ENCODE measurements around the gene MYO15B. TPM values are rescaled to one million over a fixed set of nuclear protein-coding genes. Genes with fewer than 3 reads are reported as not detected.

Gene MYO15B
- total and polyA plus RNA-seq, 4 experiments from 2014 or later, result 0.89 to 83.7 (median 75.1) TPM; not detected in 1

- no peak overlapping the region for H3K27ac Mint-ChIP-seq
- H3K36me3 ChIP-seq (ENCODE audit: insufficient read depth, low read length), result no peaks in the 10 kb centered on the region
- POLR2A ChIA-PET (ENCODE audit: partially characterized antibody), result no interaction called here
Measured at GRCh38 chr17:75623386-75623785, 35.8 kb downstream of the MYO15B start.

GRCh38 chr17:75624021-75624420 is 36.4 kb downstream of the MYO15B start:
- H3K27me3 ChIP-seq (ENCODE audit: insufficient read depth, low read length), result no peaks in the 10 kb centered on the region
- H3K4me1 Mint-ChIP-seq, result no peaks in the 10 kb centered on the region
- intact Hi-C loops (cut with micrococcal nuclease), result no loop called here
- peak overlapping the region in 1 of 7 donors; percentile 75 for H3K27ac Mint-ChIP-seq
- H3K27me3 Mint-ChIP-seq, result no peaks in the 10 kb centered on the region
- CTCF ChIA-PET (ENCODE audit: partially characterized antibody), result interaction anchor here (1.0 to 14.0 kb wide), 2 partner anchors 9 to 126 kb away, joined by 4 to 326 read pairs; partner anchors contain the start of gene SMIM5
- H3K9me3 Mint-ChIP-seq, result no peaks in the 10 kb centered on the region
- no peaks in the 10 kb centered on the region for H3K36me3 ChIP-seq (ENCODE audit: insufficient read depth, low read length)
- no peaks in the 10 kb centered on the region for H3K4me1 ChIP-seq (ENCODE audit: insufficient read depth, low read length)
- no peaks in the 10 kb centered on the region for H3K9me3 ChIP-seq (ENCODE audit: control insufficient read depth in 1 of 2, low read length in 2 of 2)
- POLR2A ChIA-PET (ENCODE audit: partially characterized antibody), result interaction anchor here (0.5 to 0.9 kb wide), 2 partner anchors 9 to 41 kb away, joined by 3 to 4 read pairs; partner anchors contain the start of gene SMIM5
- H3K4me3 ChIP-seq (ENCODE audit: low read length in 2 of 2), result no peak overlapping the region
- no peaks in the 10 kb centered on the region for H3K36me3 Mint-ChIP-seq
- H3K27ac ChIP-seq (ENCODE audit: low read depth, low read length), result no peak overlapping the region
- DNase-seq, result no peak
- H3K4me3 Mint-ChIP-seq, result no peak overlapping the region

More at GRCh38 chr17:75623386-75623785, 35.8 kb downstream of the MYO15B start:
- Histone ChIP-seq H3K27me3 (ENCODE audit: insufficient read depth, low read length) (no peaks in the 10 kb centered on the region), H3K4me1 (ENCODE audit: insufficient read depth, low read length) (no peaks in the 10 kb centered on the region), H3K9me3 (ENCODE audit: control insufficient read depth in 1 of 2, low read length in 2 of 2) (no peaks in the 10 kb centered on the region), H3K27ac (ENCODE audit: low read depth, low read length) (no peak overlapping the region), H3K4me3 (ENCODE audit: low read length in 2 of 2) (no peak overlapping the region)
- no peak for DNase-seq
- Mint-ChIP-seq H3K36me3 (no peaks in the 10 kb centered on the region), H3K27me3 (no peaks in the 10 kb centered on the region), H3K4me1 (no peaks in the 10 kb centered on the region), H3K4me3 (no peak overlapping the region), H3K9me3 (no peaks in the 10 kb centered on the region)
- intact Hi-C loops (cut with micrococcal nuclease), result no loop called here
- CTCF ChIA-PET (ENCODE audit: partially characterized antibody), result interaction anchor here (1.0 to 1.3 kb wide), 2 partner anchors 10 to 125 kb away, joined by 4 to 5 read pairs; partner anchors contain the start of gene SMIM5

GRCh38 chr17:75624714-75625345 is 37.2 kb downstream of the MYO15B start:
- Mint-ChIP-seq H3K4me1 (no peaks in the 10 kb centered on the region), H3K4me3 (no peak overlapping the region), H3K27me3 (no peaks in the 10 kb centered on the region), H3K9me3 (no peaks in the 10 kb centered on the region), H3K27ac (no peak overlapping the region), H3K36me3 (no peaks in the 10 kb centered on the region)
- CTCF ChIA-PET (ENCODE audit: partially characterized antibody), result interaction anchor here (0.9 to 14.0 kb wide), 4 partner anchors 13 to 126 kb away, joined by 3 to 326 read pairs (median 4); no protein-coding TSS in a partner anchor
- H3K36me3 ChIP-seq (ENCODE audit: insufficient read depth, low read length), result no peaks in the 10 kb centered on the region
- intact Hi-C loops (cut with micrococcal nuclease), result no loop called here
- H3K27me3 ChIP-seq (ENCODE audit: insufficient read depth, low read length), result no peaks in the 10 kb centered on the region
- no peak overlapping the region for H3K4me3 ChIP-seq (ENCODE audit: low read length in 2 of 2)
- H3K27ac ChIP-seq (ENCODE audit: low read depth, low read length), result no peak overlapping the region
- DNase-seq, result no peak
- POLR2A ChIA-PET (ENCODE audit: partially characterized antibody), result interaction anchor here (0.5 to 0.9 kb wide), 2 partner anchors 9 to 40 kb away, joined by 3 to 4 read pairs; partner anchors contain the start of gene SMIM5
- H3K4me1 ChIP-seq (ENCODE audit: insufficient read depth, low read length), result no peaks in the 10 kb centered on the region
- H3K9me3 ChIP-seq (ENCODE audit: control insufficient read depth in 1 of 2, low read length in 2 of 2), result no peaks in the 10 kb centered on the region

GRCh38 chr17:75625813-75626486 is 38.4 kb downstream of the MYO15B start:
- Mint-ChIP-seq H3K4me3 (no peak overlapping the region), H3K4me1 (no peaks in the 10 kb centered on the region), H3K36me3 (peaks cover 0 to 3% of the 10 kb centered on the region in 2 donors), H3K27ac (no peak overlapping the region), H3K9me3 (no peaks in the 10 kb centered on the region), H3K27me3 (no peaks in the 10 kb centered on the region)
- no peak overlapping the region for H3K4me3 ChIP-seq (ENCODE audit: low read length in 2 of 2)
- no peaks in the 10 kb centered on the region for H3K36me3 ChIP-seq (ENCODE audit: insufficient read depth, low read length)
- no peak overlapping the region for H3K27ac ChIP-seq (ENCODE audit: low read depth, low read length)
- H3K9me3 ChIP-seq (ENCODE audit: control insufficient read depth in 1 of 2, low read length in 2 of 2), result no peaks in the 10 kb centered on the region
- H3K4me1 ChIP-seq (ENCODE audit: insufficient read depth, low read length), result no peaks in the 10 kb centered on the region
- ChIA-PET POLR2A (ENCODE audit: partially characterized antibody) (no interaction called here), CTCF (ENCODE audit: partially characterized antibody) (interaction anchor here (0.6 to 14.0 kb wide), 8 partner anchors 9 to 668 kb away, joined by 3 to 326 read pairs (median 4); no protein-coding TSS in a partner anchor)
- no peaks in the 10 kb centered on the region for H3K27me3 ChIP-seq (ENCODE audit: insufficient read depth, low read length)
- intact Hi-C loops (cut with micrococcal nuclease), result no loop called here
- DNase-seq, result no peak

- Mint-ChIP-seq H3K4me1 (no peaks in the 10 kb centered on the region), H3K27ac (no peak overlapping the region), H3K27me3 (no peaks in the 10 kb centered on the region), H3K36me3 (peaks cover 0 to 3% of the 10 kb centered on the region in 2 donors), H3K9me3 (no peaks in the 10 kb centered on the region), H3K4me3 (no peak overlapping the region)
- CTCF ChIA-PET (ENCODE audit: partially characterized antibody), result interaction anchor here (1.2 to 14.0 kb wide), 4 partner anchors 10 to 134 kb away, joined by 3 to 326 read pairs (median 4); no protein-coding TSS in a partner anchor
- H3K27me3 ChIP-seq (ENCODE audit: insufficient read depth, low read length), result no peaks in the 10 kb centered on the region
- no peak overlapping the region for H3K27ac ChIP-seq (ENCODE audit: low read depth, low read length)
- no peak for DNase-seq
- no peaks in the 10 kb centered on the region for H3K9me3 ChIP-seq (ENCODE audit: control insufficient read depth in 1 of 2, low read length in 2 of 2)
- H3K4me1 ChIP-seq (ENCODE audit: insufficient read depth, low read length), result no peaks in the 10 kb centered on the region
- intact Hi-C loops (cut with micrococcal nuclease), result no loop called here
- no peaks in the 10 kb centered on the region for H3K36me3 ChIP-seq (ENCODE audit: insufficient read depth, low read length)
- POLR2A ChIA-PET (ENCODE audit: partially characterized antibody), result no interaction called here
- no peak overlapping the region for H3K4me3 ChIP-seq (ENCODE audit: low read length in 2 of 2)
Measured at GRCh38 chr17:75626496-75627038, 39.0 kb downstream of the MYO15B start.

- Histone ChIP-seq H3K27me3 (ENCODE audit: insufficient read depth, low read length) (no peaks in the 10 kb centered on the region), H3K4me1 (ENCODE audit: insufficient read depth, low read length) (no peaks in the 10 kb centered on the region), H3K4me3 (ENCODE audit: low read length in 2 of 2) (no peak overlapping the region), H3K9me3 (ENCODE audit: control insufficient read depth in 1 of 2, low read length in 2 of 2) (no peaks in the 10 kb centered on the region), H3K27ac (ENCODE audit: low read depth, low read length) (no peak overlapping the region), H3K36me3 (ENCODE audit: insufficient read depth, low read length) (no peaks in the 10 kb centered on the region)
- ChIA-PET CTCF (ENCODE audit: partially characterized antibody) (interaction anchor here (0.6 to 14.0 kb wide), 3 partner anchors 25 to 123 kb away, joined by 3 to 326 read pairs (median 4); no protein-coding TSS in a partner anchor), POLR2A (ENCODE audit: partially characterized antibody) (no interaction called here)
- H3K27ac Mint-ChIP-seq, result no peak overlapping the region
- H3K4me3 Mint-ChIP-seq, result no peak overlapping the region
- no peaks in the 10 kb centered on the region for H3K27me3 Mint-ChIP-seq
- intact Hi-C loops (cut with micrococcal nuclease), result no loop called here
- H3K4me1 Mint-ChIP-seq, result no peaks in the 10 kb centered on the region
- peaks cover 0 to 3% of the 10 kb centered on the region in 2 donors for H3K36me3 Mint-ChIP-seq
- H3K9me3 Mint-ChIP-seq, result no peaks in the 10 kb centered on the region
- no peak for DNase-seq
Measured at GRCh38 chr17:75627094-75627493, 39.5 kb downstream of the MYO15B start.

GRCh38 chr17:75628425-75628824 is 40.8 kb downstream of the MYO15B start:
- H3K4me1 Mint-ChIP-seq, result peaks cover 0 to 6% (median 2%) of the 10 kb centered on the region in 4 donors
- CTCF ChIA-PET (ENCODE audit: partially characterized antibody), result interaction anchor here (14.0 kb wide), 1 partner anchor 122 kb away, joined by 326 read pairs; no protein-coding TSS in a partner anchor
- no peaks in the 10 kb centered on the region for H3K36me3 ChIP-seq (ENCODE audit: insufficient read depth, low read length)
- H3K27ac ChIP-seq (ENCODE audit: low read depth, low read length), result no peak overlapping the region
- H3K4me3 Mint-ChIP-seq, result no peak overlapping the region
- no peaks in the 10 kb centered on the region for H3K9me3 ChIP-seq (ENCODE audit: control insufficient read depth in 1 of 2, low read length in 2 of 2)
- no peaks in the 10 kb centered on the region for H3K27me3 Mint-ChIP-seq
- intact Hi-C loops (cut with micrococcal nuclease), result no loop called here
- no peak overlapping the region for H3K4me3 ChIP-seq (ENCODE audit: low read length in 2 of 2)
- H3K4me1 ChIP-seq (ENCODE audit: insufficient read depth, low read length), result peaks cover 5% of the 10 kb centered on the region
- no peaks in the 10 kb centered on the region for H3K27me3 ChIP-seq (ENCODE audit: insufficient read depth, low read length)
- POLR2A ChIA-PET (ENCODE audit: partially characterized antibody), result interaction anchor here (0.8 kb wide), 1 partner anchor 126 kb away, joined by 3 read pairs; no protein-coding TSS in a partner anchor
- H3K36me3 Mint-ChIP-seq, result peaks cover 0 to 3% of the 10 kb centered on the region in 2 donors
- no peak for DNase-seq
- H3K27ac Mint-ChIP-seq, result no peak overlapping the region
- no peaks in the 10 kb centered on the region for H3K9me3 Mint-ChIP-seq
